ENCODE measurements around the gene CHL1.

DNA sequence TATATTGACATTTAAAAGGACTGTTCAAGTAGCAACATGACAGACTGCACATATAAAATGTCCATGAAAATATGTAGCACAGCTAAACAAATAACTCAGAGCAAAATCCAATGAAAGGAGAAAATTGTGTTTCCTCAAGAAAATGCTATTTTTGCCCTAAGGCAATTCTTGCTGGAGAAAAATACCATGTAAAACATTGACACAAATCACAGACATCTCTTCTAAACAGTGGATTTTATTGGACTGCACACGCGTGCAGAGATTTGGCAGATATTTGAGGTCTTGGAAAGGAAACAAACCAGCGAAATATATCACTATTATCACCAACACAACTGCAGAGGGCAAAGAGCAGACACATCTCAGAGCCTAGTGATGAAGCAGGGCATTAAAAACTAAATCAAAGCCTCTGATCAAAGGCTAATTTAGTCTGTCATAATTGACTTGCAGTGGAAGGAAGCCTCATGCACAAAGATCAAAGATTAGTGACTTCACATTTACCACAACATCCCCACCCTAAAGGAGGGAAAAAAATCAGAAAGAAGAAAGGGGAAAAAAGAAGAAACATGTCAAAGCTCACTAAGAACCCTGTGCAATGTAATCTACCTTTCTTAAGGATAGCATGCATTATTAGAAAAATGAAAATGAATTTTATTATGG lies 52.4 kb downstream of the CHL1 start:
- TF ChIP-seq, protein P1, sequence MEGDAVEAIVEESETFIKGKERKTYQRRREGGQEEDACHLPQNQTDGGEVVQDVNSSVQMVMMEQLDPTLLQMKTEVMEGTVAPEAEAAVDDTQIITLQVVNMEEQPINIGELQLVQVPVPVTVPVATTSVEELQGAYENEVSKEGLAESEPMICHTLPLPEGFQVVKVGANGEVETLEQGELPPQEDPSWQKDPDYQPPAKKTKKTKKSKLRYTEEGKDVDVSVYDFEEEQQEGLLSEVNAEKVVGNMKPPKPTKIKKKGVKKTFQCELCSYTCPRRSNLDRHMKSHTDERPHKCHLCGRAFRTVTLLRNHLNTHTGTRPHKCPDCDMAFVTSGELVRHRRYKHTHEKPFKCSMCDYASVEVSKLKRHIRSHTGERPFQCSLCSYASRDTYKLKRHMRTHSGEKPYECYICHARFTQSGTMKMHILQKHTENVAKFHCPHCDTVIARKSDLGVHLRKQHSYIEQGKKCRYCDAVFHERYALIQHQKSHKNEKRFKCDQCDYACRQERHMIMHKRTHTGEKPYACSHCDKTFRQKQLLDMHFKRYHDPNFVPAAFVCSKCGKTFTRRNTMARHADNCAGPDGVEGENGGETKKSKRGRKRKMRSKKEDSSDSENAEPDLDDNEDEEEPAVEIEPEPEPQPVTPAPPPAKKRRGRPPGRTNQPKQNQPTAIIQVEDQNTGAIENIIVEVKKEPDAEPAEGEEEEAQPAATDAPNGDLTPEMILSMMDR (IDR thresholded peaks at IDR 0.05; ENCODE audit: low read depth, low read length): no peak
- TF ChIP-seq POLR2A (IDR thresholded peaks at IDR 0.05; ENCODE audit: extremely low read depth, insufficient read length): no peak
- TF ChIP-seq, protein P2, sequence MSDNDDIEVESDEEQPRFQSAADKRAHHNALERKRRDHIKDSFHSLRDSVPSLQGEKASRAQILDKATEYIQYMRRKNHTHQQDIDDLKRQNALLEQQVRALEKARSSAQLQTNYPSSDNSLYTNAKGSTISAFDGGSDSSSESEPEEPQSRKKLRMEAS (IDR thresholded peaks at IDR 0.05; ENCODE audit: low read depth, low read length): no peak

Measured in NB4 (cell line).